Psoas muscle (tissue), 8 donors: ENCODE results near the gene LAMA4. TPM values are rescaled to one million over a fixed set of nuclear protein-coding genes. Genes with fewer than 3 reads are reported as not detected.

Experiments used
- ATAC-seq, 4 donors: fragments of 200-7000 bp; cut with Tn5 transposase; one replicate each; pipeline ENCODE4 v1.9.1; 2020; ENCODE audit warnings: moderate library complexity in 3 of 4, mild to moderate bottlenecking in 2 of 4
- DNase-seq, 2 donors: peaks; one replicate each; pipeline ENCODE4 v3.0.0-alpha.2; 2020
- H3K27ac ChIP-seq: fragments of 200-600 bp; one replicate; pipeline ENCODE4 v1.8.0; 2022
- H3K27me3 ChIP-seq, 3 donors: fragments of 200-600 bp in 1 of 3; one replicate each; pipeline versions ENCODE4 v1.6.1 to v1.8.0; 2013 to 2022; ENCODE audit warnings: low read length in 2 of 3, mild to moderate bottlenecking in 2 of 3, moderate library complexity in 1 of 3; ENCODE audit not compliant: insufficient read depth in 3 of 3
- H3K36me3 ChIP-seq, 2 donors: fragments of 200-600 bp in 1 of 2; one replicate each; pipeline versions ENCODE4 v1.6.1 to v1.8.0; 2013 to 2022; ENCODE audit warnings: low read depth in 1 of 2, mild to moderate bottlenecking in 1 of 2, moderate library complexity in 1 of 2; ENCODE audit not compliant: insufficient read depth in 1 of 2
- H3K4me1 ChIP-seq: fragments of 200-600 bp; one replicate; pipeline ENCODE4 v1.8.0; 2022
- H3K4me3 ChIP-seq: fragments of 200-600 bp; one replicate; pipeline ENCODE4 v1.8.0; 2022; ENCODE audit warnings: mild to moderate bottlenecking
- H3K9me3 ChIP-seq: fragments of 200-600 bp; one replicate; pipeline ENCODE4 v1.8.0; 2022
- CTCF ChIP-seq: fragments of 200-600 bp; IDR thresholded peaks from one replicate; pipeline ENCODE4 v1.8.0; 2022; ENCODE audit warnings: antibody characterized with exemption
- WGBS, 3 donors: extraction: QIAGEN DNeasy Blood & Tissue Kit; methylation state at CpG; one replicate each; pipeline versions ENCODE4 v1.1.6 to v1.1.7; 2013; 5-methylcytosine and 5-hydroxymethylcytosine counted together
- intact Hi-C, 2 donors: fragments of 100-400 bp; cut with DNase I; formaldehyde crosslinking; loops; one replicate each; pipeline versions ENCODE4 v1.11.0 to v1.14.2; 2022
- polyA plus RNA-seq, 3 donors: library from polyadenylated mRNA; stranded (reverse); fragments of 200-250 nt; gene quantifications; one replicate each; pipeline ENCODE4 v1.2.3, GENCODE V29; 2013
- total RNA-seq, 4 donors: library from RNA; stranded (reverse); fragmentation: NEBNext Ultra II Directional in 2 of 4; extraction: Animal tissue kit (Norgen Biotek cat#: 25700) in 2 of 4; gene quantifications; one replicate each; pipeline versions ENCODE4 v1.2.1 to v1.2.4, GENCODE V29; 2021 to 2023
- donor health status: healthy with polysubstance abuse.
- donor health status: DM: no; HTN: no; CAD: no; lungs with moderate emphysema.
- donor health status: Bipolar disorder and iron deficiency.
- donor health status: healthy.
- donor health status: DM: yes; HTN: yes; CAD: no.
- donor health status: DM: no; HTN: no; CAD: no.
- donor health status: DM: no; HTN: no; CAD: no.
- donor health status: DM: yes; HTN: yes; CAD: no.

Gene LAMA4
- total and polyA plus RNA-seq, 7 donors: 3.0 to 15.8 (median 5.3) TPM

- Histone ChIP-seq H3K27ac (no peak overlapping the region), H3K36me3 (no peaks in the 10 kb centered on the region), H3K4me3 (no peak overlapping the region), H3K27me3 (no peaks in the 10 kb centered on the region), H3K4me1 (no peaks in the 10 kb centered on the region), H3K9me3 (no peaks in the 10 kb centered on the region)
- peak in 1 of 4 donors; percentile 28 for ATAC-seq
- no peak for TF ChIP-seq CTCF
- 71 to 79% (median 78%) methylated on average over 1 of the region's 1 CpG for WGBS, 3 donors
- intact Hi-C loops: no loop called here
- no peak for DNase-seq
These were observed 44.5 kb upstream of the LAMA4 start for GRCh38 chr6:112298816-112299281.

GRCh38 chr6:112298021-112298745 lies 43.8 kb upstream of the LAMA4 start:
- DNase-seq (no peak), ATAC-seq (peak in 3 of 4 donors; percentile 35 to 37 (median 36))
- WGBS, 3 donors: 64 to 71% (median 67%) methylated on average over 7 of the region's 7 CpGs

GRCh38 chr6:112296694-112297093 lies 42.3 kb upstream of the LAMA4 start:
- intact Hi-C loops: no loop called here
- no peaks in the 10 kb centered on the region for H3K4me1 ChIP-seq
- H3K27me3 ChIP-seq: peaks cover 0 to 2% (median 0%) of the 10 kb centered on the region in 3 donors
- ATAC-seq: no peak
- H3K36me3 ChIP-seq: no peaks in the 10 kb centered on the region
- H3K27ac ChIP-seq: no peak overlapping the region
- no peak for DNase-seq
- no peak for TF ChIP-seq CTCF
- no peak overlapping the region for H3K4me3 ChIP-seq
- no peaks in the 10 kb centered on the region for H3K9me3 ChIP-seq

More at GRCh38 chr6:112298021-112298745, 43.8 kb upstream of the LAMA4 start:
- Histone ChIP-seq H3K36me3 (no peaks in the 10 kb centered on the region), H3K27me3 (no peaks in the 10 kb centered on the region), H3K4me1 (no peaks in the 10 kb centered on the region), H3K4me3 (no peak overlapping the region), H3K9me3 (no peaks in the 10 kb centered on the region), H3K27ac (no peak overlapping the region)
- no peak for TF ChIP-seq CTCF
- intact Hi-C loops: no loop called here

- no peak for TF ChIP-seq CTCF
- no peak overlapping the region for H3K27ac ChIP-seq
- H3K36me3 ChIP-seq: no peaks in the 10 kb centered on the region
- no peaks in the 10 kb centered on the region for H3K4me1 ChIP-seq
- H3K27me3 ChIP-seq: peaks cover 0 to 2% (median 0%) of the 10 kb centered on the region in 3 donors
- H3K9me3 ChIP-seq: no peaks in the 10 kb centered on the region
- ATAC-seq: no peak
- DNase-seq: no peak
- no peak overlapping the region for H3K4me3 ChIP-seq
- intact Hi-C loops: no loop called here
- 71 to 75% (median 74%) methylated on average over 2 of the region's 2 CpGs for WGBS, 3 donors
These were observed 41.8 kb upstream of the LAMA4 start for GRCh38 chr6:112296122-112296521.
